Ishikawa (cell line): ENCODE measurements around the gene SERP2.

Experiments
- CEBPB ChIP-seq: IDR thresholded peaks from 2 replicates; pipeline ENCODE4 v1.6.1; 2012
- CREB1 ChIP-seq: IDR thresholded peaks from 2 replicates; pipeline ENCODE4 v1.6.1; 2012; ENCODE audit warnings: low read depth
- EGR1 ChIP-seq: IDR thresholded peaks from 2 replicates; pipeline ENCODE4 v1.6.1; 2012
- EP300 ChIP-seq: IDR thresholded peaks from 2 replicates; pipeline ENCODE4 v1.6.1; 2012; ENCODE audit warnings: borderline replicate concordance
- FOXM1 ChIP-seq: IDR thresholded peaks from 2 replicates; pipeline ENCODE4 v1.6.1; 2012; ENCODE audit warnings: low read depth, borderline replicate concordance
- MAX ChIP-seq: IDR thresholded peaks from 2 replicates; pipeline ENCODE4 v1.6.1; 2012
- NFIC ChIP-seq: IDR thresholded peaks from 2 replicates; pipeline ENCODE4 v1.6.1; 2012
- RAD21 ChIP-seq: IDR thresholded peaks from 2 replicates; pipeline ENCODE4 v1.6.1; 2012; ENCODE audit warnings: low read depth
- REST ChIP-seq: IDR thresholded peaks from 2 replicates; pipeline ENCODE4 v1.6.1; 2012; ENCODE audit warnings: low read depth, mild to moderate bottlenecking
- TAF1 ChIP-seq: IDR thresholded peaks from 2 replicates; pipeline ENCODE4 v1.6.1; 2012; ENCODE audit warnings: low read depth, mild to moderate bottlenecking
- TCF12 ChIP-seq: IDR thresholded peaks from 2 replicates; pipeline ENCODE4 v1.6.1; 2012; ENCODE audit warnings: low read depth
- TEAD4 ChIP-seq: IDR thresholded peaks from 2 replicates; pipeline ENCODE4 v1.6.1; 2012
- USF1 ChIP-seq: IDR thresholded peaks from 2 replicates; pipeline ENCODE4 v1.6.1; 2012
- YY1 ChIP-seq: IDR thresholded peaks from 2 replicates; pipeline ENCODE4 v1.6.1; 2012; ENCODE audit warnings: low read depth
- ZBTB7A ChIP-seq: IDR thresholded peaks from 2 replicates; pipeline ENCODE4 v1.6.1; 2012; ENCODE audit warnings: low read depth

SERP2 gene

GRCh38 chr13:44336934-44337333, 36.7 kb upstream of the SERP2 start:
- TF ChIP-seq MAX: peak; percentile 39; the same call in 1 of the 2 replicates
- TF ChIP-seq TAF1: no peak

GRCh38 chr13:44337581-44337980, 36.0 kb upstream of the SERP2 start:
- TF ChIP-seq EP300 (no peak), USF1 (no peak), TAF1 (no peak), TEAD4 (no peak), RAD21 (no peak), EGR1 (no peak), NFIC (no peak), YY1 (no peak), REST (no peak), CEBPB (no peak), TCF12 (no peak), FOXM1 (no peak), CREB1 (no peak), ZBTB7A (no peak), MAX (no peak)

GRCh38 chr13:44340508-44340907, 33.1 kb upstream of the SERP2 start:
- no peak for TF ChIP-seq TAF1
- TF ChIP-seq RAD21: no peak
- TF ChIP-seq USF1: no peak
- no peak for TF ChIP-seq TEAD4
- no peak for TF ChIP-seq MAX
- no peak for TF ChIP-seq EGR1
- TF ChIP-seq NFIC: no peak
- no peak for TF ChIP-seq CEBPB
- no peak for TF ChIP-seq YY1

- no peak for TF ChIP-seq CEBPB
- TF ChIP-seq FOXM1: no peak
- no peak for TF ChIP-seq REST
- no peak for TF ChIP-seq EP300
- TF ChIP-seq MAX: no peak
- TF ChIP-seq TEAD4: no peak
- no peak for TF ChIP-seq TCF12
- no peak for TF ChIP-seq YY1
- TF ChIP-seq ZBTB7A: no peak
- TF ChIP-seq EGR1: no peak
- no peak for TF ChIP-seq NFIC
- no peak for TF ChIP-seq RAD21
- no peak for TF ChIP-seq USF1
- no peak for TF ChIP-seq CREB1
- no peak for TF ChIP-seq TAF1
Measured at GRCh38 chr13:44342741-44343140, 30.9 kb upstream of the SERP2 start.

GRCh38 chr13:44346534-44346933, 27.1 kb upstream of the SERP2 start:
- TF ChIP-seq FOXM1 (no peak), CREB1 (no peak), YY1 (no peak), MAX (no peak), TAF1 (no peak), TCF12 (no peak), TEAD4 (no peak), REST (no peak), USF1 (no peak), EP300 (no peak), CEBPB (no peak), RAD21 (no peak), EGR1 (no peak), NFIC (no peak), ZBTB7A (no peak)
